Breast epithelium (tissue), 3 donors: ENCODE measurements around the gene EML2.

ENCODE experiments used
- POLR2A ChIP-seq: fragments of 450-650 bp; IDR thresholded peaks from one replicate; pipeline ENCODE4 v1.6.1; 2016; ENCODE audit warnings: antibody characterized with exemption, mild to moderate bottlenecking, moderate library complexity
- POLR2AphosphoS5 ChIP-seq, 3 donors: sonication (generic); formaldehyde crosslinking; IDR thresholded peaks; one replicate each; pipeline ENCODE4 v1.6.1; 2017; ENCODE audit warnings: antibody characterized with exemption in 3 of 3
- TF ChIP-seq, protein P1 (sequence below), 3 donors: fragments of 450-650 bp; IDR thresholded peaks; one replicate each; pipeline ENCODE4 v1.5.1; 2016 to 2017; ENCODE audit warnings: antibody characterized with exemption in 3 of 3, mild to moderate bottlenecking in 3 of 3, moderate library complexity in 3 of 3

DNA sequence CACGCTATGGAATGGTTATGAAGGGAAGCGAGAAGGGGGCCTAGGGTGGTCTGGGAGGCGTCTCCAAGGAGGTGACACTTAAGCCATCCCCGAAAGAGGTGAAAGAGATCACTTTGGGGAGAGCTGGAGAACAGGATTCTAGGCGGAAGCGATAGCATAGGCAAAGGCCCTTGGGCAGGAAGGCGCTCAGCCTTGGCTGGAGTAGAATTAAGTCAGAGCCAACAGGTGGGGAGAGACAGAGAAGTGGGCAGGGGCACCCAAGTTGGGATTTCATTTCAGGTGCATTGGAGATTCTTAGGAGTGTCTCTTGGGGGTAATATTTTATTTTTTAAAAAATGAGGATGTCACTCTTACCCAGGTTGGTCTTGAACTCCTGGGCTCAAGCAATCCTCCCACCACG is 42.9 kb upstream of the EML2 start:
- TF ChIP-seq, protein P1, sequence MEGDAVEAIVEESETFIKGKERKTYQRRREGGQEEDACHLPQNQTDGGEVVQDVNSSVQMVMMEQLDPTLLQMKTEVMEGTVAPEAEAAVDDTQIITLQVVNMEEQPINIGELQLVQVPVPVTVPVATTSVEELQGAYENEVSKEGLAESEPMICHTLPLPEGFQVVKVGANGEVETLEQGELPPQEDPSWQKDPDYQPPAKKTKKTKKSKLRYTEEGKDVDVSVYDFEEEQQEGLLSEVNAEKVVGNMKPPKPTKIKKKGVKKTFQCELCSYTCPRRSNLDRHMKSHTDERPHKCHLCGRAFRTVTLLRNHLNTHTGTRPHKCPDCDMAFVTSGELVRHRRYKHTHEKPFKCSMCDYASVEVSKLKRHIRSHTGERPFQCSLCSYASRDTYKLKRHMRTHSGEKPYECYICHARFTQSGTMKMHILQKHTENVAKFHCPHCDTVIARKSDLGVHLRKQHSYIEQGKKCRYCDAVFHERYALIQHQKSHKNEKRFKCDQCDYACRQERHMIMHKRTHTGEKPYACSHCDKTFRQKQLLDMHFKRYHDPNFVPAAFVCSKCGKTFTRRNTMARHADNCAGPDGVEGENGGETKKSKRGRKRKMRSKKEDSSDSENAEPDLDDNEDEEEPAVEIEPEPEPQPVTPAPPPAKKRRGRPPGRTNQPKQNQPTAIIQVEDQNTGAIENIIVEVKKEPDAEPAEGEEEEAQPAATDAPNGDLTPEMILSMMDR (IDR thresholded peaks at IDR 0.05): no peak
- TF ChIP-seq POLR2AphosphoS5 (IDR thresholded peaks at IDR 0.05) (no peak), POLR2A (no peak)
